ENCODE results near the gene CA11.
A peak's percentile ranks its signal among the peaks of the same experiment; 100 is the strongest.
"Not testable (repeated sequence)": the region's sequence is repeated elsewhere in the genome, so short reads cannot be mapped to it uniquely, and the experiment has no call there.

The CA11 gene

GRCh38 chr19:48646001-48646721 is at the start of gene CA11:
CA11 (minus strand) TSS chr19:48646187; CDS start chr19:48645632, 555 bp downstream.
- intact Hi-C loops (cut with DNase I), result loop anchor here (2.0 to 10.0 kb wide), 2 partner anchors 69 to 189 kb away; partner anchors contain the start of gene HSD17B14

DNA sequence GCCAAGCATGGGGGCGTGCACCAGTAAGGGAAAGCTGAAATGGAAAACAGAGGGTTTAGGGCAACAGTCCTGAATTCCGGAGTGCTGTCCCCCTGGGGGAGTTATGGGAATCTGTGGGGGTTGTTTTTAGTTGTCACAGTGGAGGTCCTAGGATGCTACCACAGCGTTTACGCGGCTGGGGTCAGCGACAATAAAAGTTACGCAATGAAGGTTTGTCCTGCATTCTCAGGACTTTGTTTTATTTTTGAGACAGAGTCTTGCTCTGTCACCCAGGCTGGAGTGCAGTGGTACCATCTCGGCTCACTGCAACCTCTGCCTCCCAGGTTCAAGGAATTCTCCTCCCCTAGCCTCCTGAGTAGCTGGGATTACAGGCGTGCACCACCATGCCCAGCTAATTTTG is 47.6 kb upstream of the CA11 start:
- DNase-seq; intact Hi-C loops (cut with DNase I): not testable (repeated sequence)

More at GRCh38 chr19:48646001-48646721, at the start of gene CA11:
- DNase-seq, result peak; percentile 72 to 96 (median 91)

DNA sequence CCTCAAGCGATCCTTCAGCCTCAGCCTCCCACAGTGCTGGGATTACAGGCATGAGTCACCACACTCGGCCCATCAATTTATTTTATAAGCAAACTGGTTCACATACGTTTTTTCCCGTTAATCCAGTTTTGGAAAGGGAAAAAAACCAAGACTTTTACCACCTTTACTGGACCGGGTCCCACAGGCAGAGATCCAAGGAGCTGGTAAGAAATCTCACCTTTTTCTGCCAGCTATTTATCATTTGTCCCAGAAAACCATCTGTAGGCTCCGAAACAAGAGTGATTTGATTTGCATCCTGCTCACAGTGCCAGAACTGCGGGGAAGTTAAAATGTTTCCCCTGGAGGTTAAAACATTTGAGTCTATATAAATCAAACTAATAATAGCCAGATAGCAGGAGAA is 43.5 kb upstream of the CA11 start:
- intact Hi-C loops (cut with DNase I), result no loop called here
- DNase-seq, result no peak

GRCh38 chr19:48687776-48688175 is 41.8 kb upstream of the CA11 start:
- no peak for DNase-seq
- intact Hi-C loops (cut with DNase I), result no loop called here

GRCh38 chr19:48686637-48687036 is 40.6 kb upstream of the CA11 start:
- intact Hi-C loops (cut with DNase I); DNase-seq: not testable (repeated sequence)

GRCh38 chr19:48686088-48686487 is 40.1 kb upstream of the CA11 start:
- intact Hi-C loops (cut with DNase I), result no loop called here
- DNase-seq, result no peak

DNA sequence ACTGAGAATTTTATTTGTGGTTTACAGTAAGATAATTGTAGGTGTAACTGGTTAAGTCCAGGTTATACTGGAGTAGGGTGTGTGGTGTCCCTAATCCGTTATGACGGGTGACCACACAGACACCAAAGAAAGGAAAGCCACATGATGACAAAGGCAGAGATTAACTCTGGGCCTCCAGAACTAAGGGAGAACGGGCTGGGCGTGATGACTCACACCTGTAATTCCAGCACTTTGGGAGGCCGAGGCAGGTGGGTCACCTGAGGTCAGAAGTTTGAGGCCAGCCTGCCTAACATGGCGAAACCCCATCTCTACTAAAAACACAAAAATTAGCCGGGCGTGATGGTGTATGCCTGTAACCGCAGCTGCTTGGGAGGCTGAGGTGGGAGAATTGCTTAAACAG is 39.6 kb upstream of the CA11 start:
- intact Hi-C loops (cut with DNase I), result no loop called here
- DNase-seq, result no peak

GRCh38 chr19:48683349-48683748 is 37.4 kb upstream of the CA11 start:
- peak; percentile 49 to 87 (median 74) for DNase-seq
- intact Hi-C loops (cut with DNase I), result no loop called here

GRCh38 chr19:48681127-48681470 is 35.1 kb upstream of the CA11 start:
- intact Hi-C loops (cut with DNase I), result no loop called here
- DNase-seq, result peak; percentile 24 to 88 (median 68)

DNA sequence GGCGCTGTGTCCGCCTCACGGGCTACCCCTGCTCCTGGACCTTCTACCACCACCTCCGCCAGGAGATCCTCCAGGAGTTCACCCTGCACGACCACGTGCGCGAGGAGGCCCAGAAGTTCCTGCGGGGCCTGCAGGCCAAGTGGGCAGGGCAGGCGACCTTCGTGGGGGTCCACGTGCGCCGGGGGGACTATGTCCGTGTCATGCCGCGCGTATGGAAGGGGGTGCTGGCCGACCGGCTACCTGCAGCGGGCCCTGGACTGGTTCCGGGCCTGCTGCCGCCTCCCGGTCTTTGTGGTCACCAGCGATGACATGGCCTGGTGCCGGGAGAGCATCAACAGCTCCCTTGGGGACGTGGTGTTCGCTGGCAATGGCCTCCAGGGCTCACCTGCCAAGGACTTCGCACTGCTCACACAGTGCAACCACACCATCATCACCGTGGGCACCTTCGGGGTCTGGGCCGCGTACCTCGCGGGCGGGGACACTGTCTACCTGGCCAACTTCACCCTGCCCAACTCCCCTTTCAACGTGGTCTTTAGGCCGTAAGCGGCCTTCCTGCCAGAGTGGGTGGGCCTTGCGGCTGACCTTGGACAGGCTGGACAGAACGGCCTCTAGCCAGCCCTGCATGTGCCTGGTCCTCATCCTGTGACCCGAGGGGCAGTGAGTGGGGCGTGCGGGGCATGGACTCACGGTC is 34.6 kb upstream of the CA11 start:
- DNase-seq, result no peak
- intact Hi-C loops (cut with DNase I), result no loop called here

DNA sequence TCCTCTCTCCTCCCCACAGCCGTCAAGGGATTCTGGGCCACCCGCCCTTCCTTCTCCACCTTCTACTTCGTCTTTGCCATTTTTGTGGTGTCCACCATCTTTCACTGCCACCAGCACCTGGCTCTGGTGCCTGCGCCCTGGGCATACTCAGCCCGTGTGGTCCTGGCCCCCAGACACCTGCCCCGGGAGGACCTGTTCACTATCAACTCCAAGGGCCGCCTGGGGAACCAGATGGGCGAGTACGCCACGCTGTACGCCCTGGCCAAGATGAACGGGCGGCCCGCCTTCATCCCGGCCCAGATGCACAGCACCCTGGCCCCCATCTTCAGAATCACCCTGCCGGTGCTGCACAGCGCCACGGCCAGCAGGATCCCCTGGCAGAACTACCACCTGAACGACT is 34.0 kb upstream of the CA11 start:
- DNase-seq; intact Hi-C loops (cut with DNase I): not testable (repeated sequence)

GRCh38 chr19:48678201-48678600 is 32.2 kb upstream of the CA11 start:
- intact Hi-C loops (cut with DNase I), result no loop called here
- no peak for DNase-seq

DNA sequence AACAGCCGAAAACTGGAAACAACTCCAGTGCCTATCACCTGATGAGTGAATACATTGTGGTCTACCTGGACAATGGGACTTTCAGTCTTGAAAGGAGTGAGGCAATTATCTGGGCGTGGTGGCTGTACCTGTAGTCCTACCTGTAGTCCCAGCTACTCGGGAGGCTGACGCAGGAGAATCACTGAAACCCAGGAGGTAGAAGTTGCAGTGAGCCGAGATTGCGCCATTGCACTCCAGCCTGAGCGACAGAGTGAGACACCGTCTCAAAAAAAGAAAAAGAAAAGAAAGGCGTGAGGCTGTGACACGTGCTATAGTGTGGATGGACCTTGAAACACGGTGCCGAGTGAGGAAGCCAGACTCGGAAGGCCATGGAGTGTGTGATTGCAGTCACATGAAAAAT is 30.9 kb upstream of the CA11 start:
- intact Hi-C loops (cut with DNase I), result no loop called here
- DNase-seq, result no peak

DNA sequence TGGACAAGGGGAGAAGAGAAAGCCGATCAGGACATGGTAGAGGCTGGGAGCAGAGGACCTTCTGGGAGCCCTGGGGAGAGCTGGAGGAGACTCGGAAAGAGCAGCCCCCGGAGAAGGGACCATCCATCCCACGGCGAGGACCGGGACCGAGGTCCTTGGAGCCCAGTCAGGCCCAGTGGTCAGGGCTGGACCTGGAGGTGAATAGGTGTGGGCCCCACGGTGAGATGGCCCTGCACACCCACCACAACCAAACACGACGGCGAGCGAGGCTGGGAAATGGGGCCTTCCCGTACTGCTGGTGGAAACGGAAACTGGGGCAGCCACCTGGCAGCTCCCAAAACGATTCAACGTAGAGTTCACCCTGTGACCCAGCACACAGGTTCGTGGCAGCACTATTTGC is 30.5 kb upstream of the CA11 start:
- no peak for DNase-seq
- intact Hi-C loops (cut with DNase I), result no loop called here

- intact Hi-C loops (cut with DNase I), result no loop called here
- peak; percentile 74 to 95 (median 88) for DNase-seq
These were observed 29.2 kb upstream of the CA11 start for GRCh38 chr19:48674921-48675824.

GRCh38 chr19:48674216-48674809 is 28.3 kb upstream of the CA11 start:
- intact Hi-C loops (cut with DNase I), result no loop called here
- no peak for DNase-seq

DNA sequence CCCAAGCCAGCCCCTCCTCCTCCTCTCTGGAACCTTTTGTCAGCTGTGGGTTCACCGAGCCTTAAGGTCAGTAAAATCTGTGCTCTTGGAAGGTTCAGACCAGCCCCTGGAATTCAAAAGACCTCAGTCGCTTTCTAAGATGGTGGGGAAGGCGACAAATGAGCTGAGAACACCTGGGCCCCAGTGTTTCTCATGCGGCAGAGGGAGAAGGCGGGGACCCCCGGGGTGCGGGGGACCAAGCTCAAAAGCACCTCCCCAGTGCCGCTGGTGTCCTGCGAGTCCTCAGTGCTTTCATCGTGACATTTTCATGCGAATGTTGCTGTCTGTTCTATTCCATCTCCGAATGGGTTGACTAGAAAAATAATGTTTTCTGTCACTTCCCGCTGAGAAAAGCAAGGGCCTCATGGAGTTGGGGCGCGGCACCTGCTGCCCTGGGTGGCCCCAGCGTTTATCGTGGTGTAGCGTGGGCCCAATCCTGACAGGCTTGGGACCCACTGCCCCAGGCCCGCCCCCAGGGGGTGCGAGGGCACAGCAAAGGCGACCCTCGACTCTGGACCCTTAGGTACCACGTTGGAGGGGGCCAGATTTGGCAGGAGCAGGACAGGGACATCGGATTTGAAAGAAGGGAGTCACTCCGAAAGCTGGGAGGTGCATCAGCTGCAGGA is 27.6 kb upstream of the CA11 start:
- intact Hi-C loops (cut with DNase I), result no loop called here
- DNase-seq, result no peak

DNA sequence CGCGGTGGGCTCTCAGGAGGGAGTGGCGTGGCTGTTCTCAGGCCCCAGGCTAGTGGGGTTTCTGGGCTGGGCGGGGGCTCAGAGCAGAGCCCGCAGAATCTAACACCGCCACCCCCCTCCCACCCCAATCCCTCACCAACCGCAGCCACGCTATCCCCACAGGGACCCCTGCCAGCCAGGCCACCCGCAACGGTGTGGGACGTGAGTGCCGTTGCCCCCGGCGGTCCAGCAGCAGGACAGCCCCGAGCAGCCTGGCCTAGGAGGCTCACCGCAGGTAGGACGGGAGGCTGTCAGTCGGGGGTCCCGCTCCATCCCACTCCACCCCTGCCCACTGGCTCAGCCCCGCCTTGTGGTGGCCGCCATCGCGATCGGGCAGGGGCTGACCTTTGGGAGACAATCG is 27.0 kb upstream of the CA11 start, which contains the start of gene NTN5:
TSS of gene NTN5 (minus strand) at position 24 of the 400 bp plus-strand sequence. CDS start 2,031 bp downstream, outside the sequence.
- no peak for DNase-seq
- intact Hi-C loops (cut with DNase I), result no loop called here
